ENCODE data around the gene PRODH. TPM values are rescaled to one million over a fixed set of nuclear protein-coding genes. Genes with fewer than 3 reads are reported as not detected.
"Not testable (repeated sequence)": the region's sequence is repeated elsewhere in the genome, so short reads cannot be mapped to it uniquely, and the experiment has no call there.

The PRODH gene
- total and polyA plus RNA-seq, 12 donors: 1.2 to 23.7 (median 6.4) TPM

- Histone ChIP-seq H3K36me3 (no peaks in the 10 kb centered on the region), H3K9me3 (peaks cover 0 to 21% (median 6%) of the 10 kb centered on the region in 11 donors), H3K27ac (no peak overlapping the region), H3K4me1 (no peaks in the 10 kb centered on the region), H3K27me3 (peaks cover 0 to 10% (median 2%) of the 10 kb centered on the region in 7 donors), H3K4me3 (no peak overlapping the region)
- no peak for TF ChIP-seq CTCF (IDR thresholded peaks at IDR 0.05)
- 74 to 85% methylated on average over 10 of the region's 10 CpGs for WGBS, 2 donors
- intact Hi-C loops (cut with DNase I): no loop called here
- ATAC-seq (no peak), DNase-seq (no peak)
Measured at GRCh38 chr22:18976197-18976751, 40.2 kb upstream of the PRODH start.

GRCh38 chr22:18975434-18976196, 39.5 kb upstream of the PRODH start:
- intact Hi-C loops (cut with DNase I): no loop called here
- H3K9me3 ChIP-seq: peaks cover 0 to 14% (median 1%) of the 10 kb centered on the region in 11 donors
- peaks cover 5 to 16% (median 8%) of the 10 kb centered on the region in 7 donors for H3K27me3 ChIP-seq
- no peaks in the 10 kb centered on the region for H3K36me3 ChIP-seq
- no peak for TF ChIP-seq CTCF (IDR thresholded peaks at IDR 0.05)
- peaks cover 0 to 5% (median 0%) of the 10 kb centered on the region in 9 donors for H3K4me1 ChIP-seq
- no peak overlapping the region for H3K27ac ChIP-seq
- no peak for DNase-seq
- ATAC-seq: no peak
- no peak overlapping the region for H3K4me3 ChIP-seq
- 75 to 81% methylated on average over 16 of the region's 16 CpGs for WGBS, 2 donors

GRCh38 chr22:18974477-18975180, 38.5 kb upstream of the PRODH start:
- ATAC-seq: no peak
- intact Hi-C loops (cut with DNase I): no loop called here
- H3K4me1 ChIP-seq: peaks cover 0 to 7% (median 0%) of the 10 kb centered on the region in 9 donors
- H3K4me3 ChIP-seq: no peak overlapping the region
- H3K27me3 ChIP-seq: peaks cover 11 to 23% (median 14%) of the 10 kb centered on the region in 7 donors
- H3K36me3 ChIP-seq: no peaks in the 10 kb centered on the region
- no peak overlapping the region for H3K27ac ChIP-seq
- peaks cover 0 to 7% (median 0%) of the 10 kb centered on the region in 11 donors for H3K9me3 ChIP-seq
- no peak for DNase-seq
- WGBS, 2 donors: 82 to 83% methylated on average over 18 of the region's 18 CpGs
- no peak for TF ChIP-seq CTCF (IDR thresholded peaks at IDR 0.05)

GRCh38 chr22:18973264-18974031, 37.4 kb upstream of the PRODH start:
- peaks cover 0 to 7% (median 0%) of the 10 kb centered on the region in 9 donors for H3K4me1 ChIP-seq
- no peak overlapping the region for H3K4me3 ChIP-seq
- intact Hi-C loops (cut with DNase I): no loop called here
- H3K27ac ChIP-seq: no peak overlapping the region
- H3K27me3 ChIP-seq: peaks cover 20 to 33% (median 22%) of the 10 kb centered on the region in 7 donors
- peaks cover 0 to 7% (median 0%) of the 10 kb centered on the region in 11 donors for H3K9me3 ChIP-seq
- H3K36me3 ChIP-seq: no peaks in the 10 kb centered on the region
- ATAC-seq (peak in 1 of 8 donors; percentile 5), DNase-seq (no peak)
- 61 to 78% methylated on average over 14 to 18 of the region's 18 CpGs for WGBS, 2 donors
- no peak for TF ChIP-seq CTCF (IDR thresholded peaks at IDR 0.05)

- DNase-seq; H3K4me1 ChIP-seq; H3K9me3 ChIP-seq; H3K4me3 ChIP-seq; ATAC-seq; H3K36me3 ChIP-seq; intact Hi-C loops (cut with DNase I); H3K27ac ChIP-seq: not testable (repeated sequence)
- peaks cover 22 to 41% (median 29%) of the 10 kb centered on the region in 7 donors for H3K27me3 ChIP-seq
- 86 to 89% methylated on average over 8 of the region's 8 CpGs for WGBS, 2 donors
Measured at GRCh38 chr22:18972591-18972990, 36.5 kb upstream of the PRODH start.

- H3K27ac ChIP-seq; H3K9me3 ChIP-seq; DNase-seq; H3K36me3 ChIP-seq; ATAC-seq; H3K4me3 ChIP-seq; intact Hi-C loops (cut with DNase I); H3K4me1 ChIP-seq: not testable (repeated sequence)
- 88 to 92% methylated on average over 7 of the region's 7 CpGs for WGBS, 2 donors
- peaks cover 22 to 47% (median 34%) of the 10 kb centered on the region in 7 donors for H3K27me3 ChIP-seq
Measured at GRCh38 chr22:18972029-18972428, 35.9 kb upstream of the PRODH start.
